ENCODE results near the gene TSPAN18.

The TSPAN18 gene

GRCh38 chr11:44808053-44808753 lies 81.4 kb downstream of the TSPAN18 start:
- no peak overlapping the region for H3K4me3 ChIP-seq (ENCODE audit: low read depth in 1 of 2, low read length in 2 of 2)
- H3K36me3 ChIP-seq (ENCODE audit: control insufficient read depth in 1 of 2, insufficient read depth in 2 of 2, low read length in 2 of 2) = no peaks in the 10 kb centered on the region
- no peak overlapping the region for H3K27ac ChIP-seq (ENCODE audit: low read length)
- H3K9me3 ChIP-seq (ENCODE audit: control insufficient read depth in 1 of 2, low read length in 2 of 2) = no peaks in the 10 kb centered on the region
- no peaks in the 10 kb centered on the region for H3K27me3 ChIP-seq (ENCODE audit: low read depth, low read length)
- H3K4me1 ChIP-seq (ENCODE audit: control insufficient read depth in 1 of 2, insufficient read depth in 2 of 2, low read length in 2 of 2) = peaks cover 0 to 51% of the 10 kb centered on the region in 2 donors

- H3K4me1 ChIP-seq (ENCODE audit: control insufficient read depth in 1 of 2, insufficient read depth in 2 of 2, low read length in 2 of 2) = peaks cover 0 to 48% of the 10 kb centered on the region in 2 donors
- H3K27ac ChIP-seq (ENCODE audit: low read length) = no peak overlapping the region
- no peaks in the 10 kb centered on the region for H3K9me3 ChIP-seq (ENCODE audit: control insufficient read depth in 1 of 2, low read length in 2 of 2)
- no peaks in the 10 kb centered on the region for H3K36me3 ChIP-seq (ENCODE audit: control insufficient read depth in 1 of 2, insufficient read depth in 2 of 2, low read length in 2 of 2)
- no peaks in the 10 kb centered on the region for H3K27me3 ChIP-seq (ENCODE audit: low read depth, low read length)
- no peak overlapping the region for H3K4me3 ChIP-seq (ENCODE audit: low read depth in 1 of 2, low read length in 2 of 2)
Measured at GRCh38 chr11:44809283-44809682, 82.5 kb downstream of the TSPAN18 start.

- Histone ChIP-seq H3K36me3 (ENCODE audit: control insufficient read depth in 1 of 2, insufficient read depth in 2 of 2, low read length in 2 of 2) (no peaks in the 10 kb centered on the region), H3K4me3 (ENCODE audit: low read depth in 1 of 2, low read length in 2 of 2) (no peak overlapping the region), H3K9me3 (ENCODE audit: control insufficient read depth in 1 of 2, low read length in 2 of 2) (no peaks in the 10 kb centered on the region), H3K27me3 (ENCODE audit: low read depth, low read length) (no peaks in the 10 kb centered on the region), H3K27ac (ENCODE audit: low read length) (no peak overlapping the region), H3K4me1 (ENCODE audit: control insufficient read depth in 1 of 2, insufficient read depth in 2 of 2, low read length in 2 of 2) (peaks cover 0 to 36% of the 10 kb centered on the region in 2 donors)
Measured at GRCh38 chr11:44811841-44812448, 85.2 kb downstream of the TSPAN18 start.

GRCh38 chr11:44812971-44813370 lies 86.2 kb downstream of the TSPAN18 start:
- H3K9me3 ChIP-seq (ENCODE audit: control insufficient read depth in 1 of 2, low read length in 2 of 2) = no peaks in the 10 kb centered on the region
- no peak overlapping the region for H3K4me3 ChIP-seq (ENCODE audit: low read depth in 1 of 2, low read length in 2 of 2)
- H3K27me3 ChIP-seq (ENCODE audit: low read depth, low read length) = no peaks in the 10 kb centered on the region
- H3K36me3 ChIP-seq (ENCODE audit: control insufficient read depth in 1 of 2, insufficient read depth in 2 of 2, low read length in 2 of 2) = no peaks in the 10 kb centered on the region
- H3K27ac ChIP-seq (ENCODE audit: low read length) = no peak overlapping the region
- peaks cover 0 to 34% of the 10 kb centered on the region in 2 donors for H3K4me1 ChIP-seq (ENCODE audit: control insufficient read depth in 1 of 2, insufficient read depth in 2 of 2, low read length in 2 of 2)

- Histone ChIP-seq H3K36me3 (ENCODE audit: control insufficient read depth in 1 of 2, insufficient read depth in 2 of 2, low read length in 2 of 2) (no peaks in the 10 kb centered on the region), H3K27ac (ENCODE audit: low read length) (no peak overlapping the region), H3K27me3 (ENCODE audit: low read depth, low read length) (no peaks in the 10 kb centered on the region), H3K4me3 (ENCODE audit: low read depth in 1 of 2, low read length in 2 of 2) (no peak overlapping the region), H3K9me3 (ENCODE audit: control insufficient read depth in 1 of 2, low read length in 2 of 2) (no peaks in the 10 kb centered on the region), H3K4me1 (ENCODE audit: control insufficient read depth in 1 of 2, insufficient read depth in 2 of 2, low read length in 2 of 2) (peaks cover 0 to 34% of the 10 kb centered on the region in 2 donors)
Measured at GRCh38 chr11:44813401-44813800, 86.6 kb downstream of the TSPAN18 start.

GRCh38 chr11:44814881-44815592 lies 88.3 kb downstream of the TSPAN18 start:
- H3K27ac ChIP-seq (ENCODE audit: low read length) = no peak overlapping the region
- no peaks in the 10 kb centered on the region for H3K9me3 ChIP-seq (ENCODE audit: control insufficient read depth in 1 of 2, low read length in 2 of 2)
- H3K4me1 ChIP-seq (ENCODE audit: control insufficient read depth in 1 of 2, insufficient read depth in 2 of 2, low read length in 2 of 2) = peaks cover 0 to 46% of the 10 kb centered on the region in 2 donors

GRCh38 chr11:44815917-44816456 lies 89.2 kb downstream of the TSPAN18 start:
- H3K9me3 ChIP-seq (ENCODE audit: control insufficient read depth in 1 of 2, low read length in 2 of 2) = no peaks in the 10 kb centered on the region
- no peak overlapping the region for H3K27ac ChIP-seq (ENCODE audit: low read length)
- H3K4me3 ChIP-seq (ENCODE audit: low read depth in 1 of 2, low read length in 2 of 2) = no peak overlapping the region
- peaks cover 0 to 46% of the 10 kb centered on the region in 2 donors for H3K4me1 ChIP-seq (ENCODE audit: control insufficient read depth in 1 of 2, insufficient read depth in 2 of 2, low read length in 2 of 2)
- no peaks in the 10 kb centered on the region for H3K36me3 ChIP-seq (ENCODE audit: control insufficient read depth in 1 of 2, insufficient read depth in 2 of 2, low read length in 2 of 2)
- no peaks in the 10 kb centered on the region for H3K27me3 ChIP-seq (ENCODE audit: low read depth, low read length)

More at GRCh38 chr11:44814881-44815592, 88.3 kb downstream of the TSPAN18 start:
- Histone ChIP-seq H3K27me3 (ENCODE audit: low read depth, low read length) (no peaks in the 10 kb centered on the region), H3K4me3 (ENCODE audit: low read depth in 1 of 2, low read length in 2 of 2) (no peak overlapping the region), H3K36me3 (ENCODE audit: control insufficient read depth in 1 of 2, insufficient read depth in 2 of 2, low read length in 2 of 2) (no peaks in the 10 kb centered on the region)

GRCh38 chr11:44816761-44817160 lies 90.0 kb downstream of the TSPAN18 start:
- Histone ChIP-seq H3K27me3 (ENCODE audit: low read depth, low read length) (no peaks in the 10 kb centered on the region), H3K4me3 (ENCODE audit: low read depth in 1 of 2, low read length in 2 of 2) (no peak overlapping the region), H3K36me3 (ENCODE audit: control insufficient read depth in 1 of 2, insufficient read depth in 2 of 2, low read length in 2 of 2) (no peaks in the 10 kb centered on the region), H3K4me1 (ENCODE audit: control insufficient read depth in 1 of 2, insufficient read depth in 2 of 2, low read length in 2 of 2) (peaks cover 0 to 44% of the 10 kb centered on the region in 2 donors), H3K27ac (ENCODE audit: low read length) (no peak overlapping the region), H3K9me3 (ENCODE audit: control insufficient read depth in 1 of 2, low read length in 2 of 2) (no peaks in the 10 kb centered on the region)

- no peaks in the 10 kb centered on the region for H3K36me3 ChIP-seq (ENCODE audit: control insufficient read depth in 1 of 2, insufficient read depth in 2 of 2, low read length in 2 of 2)
- no peak overlapping the region for H3K4me3 ChIP-seq (ENCODE audit: low read depth in 1 of 2, low read length in 2 of 2)
- H3K27me3 ChIP-seq (ENCODE audit: low read depth, low read length) = no peaks in the 10 kb centered on the region
- peaks cover 0 to 38% of the 10 kb centered on the region in 2 donors for H3K4me1 ChIP-seq (ENCODE audit: control insufficient read depth in 1 of 2, insufficient read depth in 2 of 2, low read length in 2 of 2)
- no peaks in the 10 kb centered on the region for H3K9me3 ChIP-seq (ENCODE audit: control insufficient read depth in 1 of 2, low read length in 2 of 2)
- H3K27ac ChIP-seq (ENCODE audit: low read length) = no peak overlapping the region
Measured at GRCh38 chr11:44817207-44817949, 90.6 kb downstream of the TSPAN18 start.

GRCh38 chr11:44818110-44818509 lies 91.3 kb downstream of the TSPAN18 start:
- Histone ChIP-seq H3K4me1 (ENCODE audit: control insufficient read depth in 1 of 2, insufficient read depth in 2 of 2, low read length in 2 of 2) (peaks cover 0 to 32% of the 10 kb centered on the region in 2 donors), H3K27me3 (ENCODE audit: low read depth, low read length) (no peaks in the 10 kb centered on the region), H3K4me3 (ENCODE audit: low read depth in 1 of 2, low read length in 2 of 2) (no peak overlapping the region), H3K9me3 (ENCODE audit: control insufficient read depth in 1 of 2, low read length in 2 of 2) (no peaks in the 10 kb centered on the region), H3K27ac (ENCODE audit: low read length) (no peak overlapping the region), H3K36me3 (ENCODE audit: control insufficient read depth in 1 of 2, insufficient read depth in 2 of 2, low read length in 2 of 2) (no peaks in the 10 kb centered on the region)

GRCh38 chr11:44819346-44819745 lies 92.6 kb downstream of the TSPAN18 start:
- Histone ChIP-seq H3K27me3 (ENCODE audit: low read depth, low read length) (no peaks in the 10 kb centered on the region), H3K4me1 (ENCODE audit: control insufficient read depth in 1 of 2, insufficient read depth in 2 of 2, low read length in 2 of 2) (peaks cover 0 to 34% of the 10 kb centered on the region in 2 donors), H3K27ac (ENCODE audit: low read length) (no peak overlapping the region), H3K4me3 (ENCODE audit: low read depth in 1 of 2, low read length in 2 of 2) (no peak overlapping the region), H3K36me3 (ENCODE audit: control insufficient read depth in 1 of 2, insufficient read depth in 2 of 2, low read length in 2 of 2) (no peaks in the 10 kb centered on the region), H3K9me3 (ENCODE audit: control insufficient read depth in 1 of 2, low read length in 2 of 2) (no peaks in the 10 kb centered on the region)
